NT2/D1 (cell line): Measurements from ENCODE around the gene SPRYD3.

Source experiments
- SUZ12 ChIP-seq: IDR thresholded peaks from 2 replicates; pipeline ENCODE4 v1.6.1; 2011; ENCODE audit not compliant: insufficient read length, insufficient read depth; ENCODE audit errors: extremely low read depth
- ZNF274 ChIP-seq: IDR thresholded peaks from 2 replicates; pipeline ENCODE4 v1.6.1; 2011; ENCODE audit warnings: mild to moderate bottlenecking, low read depth, low read length

DNA sequence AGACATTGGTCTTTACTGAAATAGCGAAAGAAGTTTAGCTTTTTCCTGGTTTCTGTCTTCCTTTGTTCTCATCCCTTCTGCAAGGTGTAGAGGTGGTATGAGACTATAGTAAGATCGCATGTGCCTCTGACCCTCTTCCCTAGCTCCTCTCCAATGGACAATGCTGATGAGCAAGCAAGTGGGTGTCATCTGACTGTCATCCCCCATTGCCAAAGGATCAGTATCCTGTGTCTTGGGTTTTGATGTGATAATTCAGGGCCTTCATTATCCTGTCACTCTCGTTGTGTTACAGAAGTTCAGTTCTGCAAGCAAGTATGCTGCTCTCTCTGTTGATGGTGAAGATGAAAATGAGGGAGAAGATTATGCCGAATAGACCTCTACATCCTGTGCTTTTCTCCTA, 39.3 kb downstream of the SPRYD3 start:
- TF ChIP-seq ZNF274 = no peak
- TF ChIP-seq SUZ12 = no peak
